ENCODE data around the gene DCTN1.
A peak's percentile ranks its signal among the peaks of the same experiment; 100 is the strongest.
"Not testable (repeated sequence)": the region's sequence is repeated elsewhere in the genome, so short reads cannot be mapped to it uniquely, and the experiment has no call there.

The DCTN1 gene

GRCh38 chr2:74368499-74368898 is 11.6 kb downstream of the DCTN1 start:
- no peak for DNase-seq

- no peak for DNase-seq
Observed at GRCh38 chr2:74367789-74368188, 12.3 kb downstream of the DCTN1 start.

- DNase-seq = no peak
Observed at GRCh38 chr2:74366036-74366435, 14.1 kb downstream of the DCTN1 start.

GRCh38 chr2:74364533-74365505 is 15.3 kb downstream of the DCTN1 start:
- DNase-seq = no peak

GRCh38 chr2:74361327-74361726 is 18.8 kb downstream of the DCTN1 start:
- DNase-seq = no peak

- no peak for DNase-seq
Observed at GRCh38 chr2:74357627-74358026, 22.5 kb downstream of the DCTN1 start.

GRCh38 chr2:74349889-74350288 is 30.2 kb downstream of the DCTN1 start:
- DNase-seq = no peak

DNA sequence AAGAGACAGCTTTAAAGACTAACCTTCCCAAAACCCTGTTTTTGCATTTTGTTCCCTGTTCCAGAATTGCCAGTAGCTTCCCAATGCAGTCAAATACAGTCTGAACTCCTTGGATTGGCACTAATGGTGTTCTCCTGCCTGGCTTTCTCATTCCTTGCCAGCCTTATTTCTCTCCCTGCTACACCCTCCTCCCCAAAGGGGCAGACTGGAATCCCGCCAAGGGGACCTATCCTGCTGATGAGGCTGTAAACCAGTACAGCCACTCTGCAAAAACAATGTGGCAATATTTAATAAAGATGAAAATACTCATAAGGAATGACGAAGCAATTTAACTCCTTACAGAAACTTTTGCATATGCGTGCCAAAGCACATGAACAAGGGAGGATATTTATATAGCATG is 32.4 kb downstream of the DCTN1 start:
- no peak for DNase-seq

DNA sequence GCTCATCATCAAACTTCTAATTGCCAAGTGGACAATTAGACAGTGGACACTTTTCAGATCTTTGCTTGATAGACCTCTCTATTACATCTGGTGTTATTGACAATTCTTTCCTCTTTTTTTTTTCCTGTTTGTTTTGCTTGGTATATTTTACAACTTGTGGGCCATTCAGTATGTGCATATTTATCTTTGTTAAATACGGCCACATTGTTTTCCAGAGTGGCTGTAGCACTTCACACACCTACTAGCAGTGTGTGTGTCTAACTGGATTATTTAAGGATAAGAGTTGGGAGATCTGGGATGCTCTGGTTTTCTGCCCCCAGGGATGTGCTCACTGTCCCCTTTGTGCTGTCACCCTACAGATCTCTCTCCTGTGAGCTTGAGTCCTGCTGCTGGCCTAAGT is 32.8 kb downstream of the DCTN1 start:
- DNase-seq = no peak

GRCh38 chr2:74345272-74345943 is 34.7 kb downstream of the DCTN1 start:
- DNase-seq = no peak

- no peak for DNase-seq
Observed at GRCh38 chr2:74343316-74343715, 36.8 kb downstream of the DCTN1 start, which contains the start of gene SLC4A5. Gene SLC4A5 (minus strand): TSS chr2:74343416. CDS start chr2:74315023, 28,393 bp downstream.

DNA sequence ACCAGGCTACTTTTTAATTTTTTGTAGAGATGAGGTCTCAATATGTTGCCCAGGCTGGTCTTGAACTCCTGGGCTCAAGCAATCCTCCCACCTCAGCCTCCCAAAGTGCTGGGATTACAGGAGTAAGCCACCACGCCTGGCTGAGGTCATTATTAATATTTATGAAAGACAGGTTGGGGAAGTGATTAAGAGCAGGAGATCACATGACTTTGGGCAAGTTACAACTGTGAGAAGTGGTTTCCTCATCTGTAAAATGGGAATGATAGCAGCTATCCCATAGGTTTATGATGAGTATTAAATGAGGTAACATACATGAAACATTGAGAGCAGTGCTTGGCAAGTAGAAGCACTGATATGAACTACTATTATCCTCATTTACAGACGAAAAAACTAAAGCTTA is 43.9 kb downstream of the DCTN1 start:
- DNase-seq = not testable (repeated sequence)

DNA sequence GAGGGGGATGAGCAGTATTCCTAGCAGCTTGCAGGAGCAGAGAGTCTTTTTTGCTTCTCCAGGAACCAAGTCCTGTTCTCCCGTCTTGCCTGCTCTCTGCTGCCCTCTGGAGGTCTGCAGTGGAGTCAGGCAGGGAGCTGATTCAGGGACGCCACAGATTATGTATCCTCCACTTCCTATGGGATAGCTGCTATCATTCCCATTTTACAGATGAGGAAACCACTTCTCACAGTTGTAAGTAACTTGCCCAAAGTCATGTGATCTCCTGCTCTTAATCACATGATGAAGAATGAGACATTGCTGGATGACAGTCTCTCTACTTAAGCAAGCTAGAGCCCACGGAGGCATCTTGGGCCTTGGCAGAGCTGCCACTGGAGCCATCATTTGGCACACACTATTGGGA is 45.2 kb downstream of the DCTN1 start:
- DNase-seq = peak; percentile 56 to 61 (median 60)

- no peak for DNase-seq
Observed at GRCh38 chr2:74333896-74334586, 46.1 kb downstream of the DCTN1 start.

DNA sequence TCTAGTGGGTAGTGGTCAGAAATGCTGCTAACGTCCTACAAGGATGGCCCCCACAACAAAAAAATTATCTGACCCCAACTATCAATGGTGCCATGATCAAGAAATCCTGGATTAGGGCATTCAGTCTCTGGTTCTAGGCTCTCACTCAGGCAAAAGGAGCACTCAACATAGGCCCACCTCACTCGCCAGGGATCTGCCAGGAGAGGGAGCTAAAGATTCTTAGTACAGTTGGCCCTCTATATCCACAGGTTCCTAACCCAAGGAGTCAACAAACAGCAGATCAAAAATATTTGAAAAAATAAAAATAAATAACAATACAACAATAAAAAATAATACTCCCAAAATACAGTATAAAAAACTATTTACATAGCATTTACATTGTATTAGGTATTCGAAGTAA is 46.9 kb downstream of the DCTN1 start:
- DNase-seq = no peak

- no peak for DNase-seq
Observed at GRCh38 chr2:74332550-74333174, 47.4 kb downstream of the DCTN1 start.

- DNase-seq = no peak
Observed at GRCh38 chr2:74328573-74328972, 51.5 kb downstream of the DCTN1 start.

DNA sequence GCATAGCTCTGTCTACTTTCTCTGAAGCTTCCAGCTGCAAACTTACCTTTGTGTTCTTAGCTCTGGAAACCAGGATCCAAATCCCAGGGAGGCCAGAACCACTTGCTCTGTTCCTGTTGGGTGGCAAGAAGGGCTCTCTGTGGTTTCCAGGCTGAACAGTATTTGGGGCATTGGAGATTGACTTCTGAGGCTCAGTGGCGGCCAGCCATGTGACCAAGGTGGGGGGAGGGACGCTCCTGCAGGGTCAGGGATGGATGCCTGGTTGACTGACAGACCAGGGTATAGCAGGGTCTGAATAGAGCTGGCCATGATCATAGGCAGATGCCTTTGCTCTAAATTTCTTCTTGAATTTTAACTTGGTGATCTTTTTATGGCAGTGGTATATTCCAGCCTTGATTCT is 52.0 kb downstream of the DCTN1 start:
- no peak for DNase-seq

DNA sequence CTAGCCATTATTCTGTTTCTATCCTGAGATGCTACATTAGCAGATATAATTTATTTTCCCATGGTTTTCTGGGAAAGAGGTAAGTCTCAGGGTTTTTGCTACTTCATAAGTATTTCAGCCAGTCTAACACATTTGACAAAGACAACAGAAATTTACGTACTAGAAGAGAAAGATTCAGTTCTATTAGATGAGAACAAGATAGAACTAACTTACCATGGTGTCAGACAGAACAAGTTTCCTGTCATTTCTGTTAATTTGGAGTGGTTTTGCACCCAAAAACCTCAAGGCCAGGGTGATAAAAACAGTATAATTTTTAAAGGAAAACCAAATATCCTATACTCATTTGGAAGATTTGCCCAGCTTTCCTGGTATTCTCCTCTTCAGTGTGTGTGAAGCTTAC is 52.5 kb downstream of the DCTN1 start:
- DNase-seq = no peak

- DNase-seq = no peak
Observed at GRCh38 chr2:74327199-74327598, 52.9 kb downstream of the DCTN1 start.

- no peak for DNase-seq
Observed at GRCh38 chr2:74325815-74326214, 54.3 kb downstream of the DCTN1 start.

GRCh38 chr2:74321737-74322136 is 58.4 kb downstream of the DCTN1 start:
- DNase-seq = no peak

- no peak for DNase-seq
Observed at GRCh38 chr2:74317701-74318100, 62.4 kb downstream of the DCTN1 start.
